ENCODE measurements around the gene ZC3H7B.

DNA sequence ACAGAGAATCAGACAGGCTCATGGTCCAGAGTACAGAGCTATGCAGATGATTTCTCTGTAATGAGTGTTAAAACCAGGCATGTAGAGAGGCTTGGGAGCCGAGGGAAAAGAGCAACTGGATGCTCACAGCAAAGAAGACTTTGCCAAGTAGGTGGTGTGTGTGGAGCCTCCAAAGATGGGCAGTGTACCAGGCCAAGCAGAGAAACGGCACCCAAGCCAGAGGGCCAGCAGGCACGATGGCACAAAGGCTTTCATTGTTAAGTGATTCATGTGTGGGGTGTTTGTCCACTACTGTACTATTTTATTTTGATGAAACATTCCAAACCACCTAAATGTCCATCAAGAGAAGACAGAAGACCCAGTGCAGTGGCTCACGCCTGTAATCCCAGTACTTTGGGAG lies 26.5 kb upstream of the ZC3H7B start:
- TF ChIP-seq, protein P1, sequence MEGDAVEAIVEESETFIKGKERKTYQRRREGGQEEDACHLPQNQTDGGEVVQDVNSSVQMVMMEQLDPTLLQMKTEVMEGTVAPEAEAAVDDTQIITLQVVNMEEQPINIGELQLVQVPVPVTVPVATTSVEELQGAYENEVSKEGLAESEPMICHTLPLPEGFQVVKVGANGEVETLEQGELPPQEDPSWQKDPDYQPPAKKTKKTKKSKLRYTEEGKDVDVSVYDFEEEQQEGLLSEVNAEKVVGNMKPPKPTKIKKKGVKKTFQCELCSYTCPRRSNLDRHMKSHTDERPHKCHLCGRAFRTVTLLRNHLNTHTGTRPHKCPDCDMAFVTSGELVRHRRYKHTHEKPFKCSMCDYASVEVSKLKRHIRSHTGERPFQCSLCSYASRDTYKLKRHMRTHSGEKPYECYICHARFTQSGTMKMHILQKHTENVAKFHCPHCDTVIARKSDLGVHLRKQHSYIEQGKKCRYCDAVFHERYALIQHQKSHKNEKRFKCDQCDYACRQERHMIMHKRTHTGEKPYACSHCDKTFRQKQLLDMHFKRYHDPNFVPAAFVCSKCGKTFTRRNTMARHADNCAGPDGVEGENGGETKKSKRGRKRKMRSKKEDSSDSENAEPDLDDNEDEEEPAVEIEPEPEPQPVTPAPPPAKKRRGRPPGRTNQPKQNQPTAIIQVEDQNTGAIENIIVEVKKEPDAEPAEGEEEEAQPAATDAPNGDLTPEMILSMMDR (conservative IDR thresholded peaks at IDR 0.05; ENCODE audit: low read length): no peak
- no peak for TF ChIP-seq EZH2phosphoT487 (IDR thresholded peaks at IDR 0.05; ENCODE audit: borderline replicate concordance)
